NB4 (cell line): ENCODE measurements around the gene GPC5.

Experiments used
- CTCF ChIP-seq: IDR thresholded peaks from one replicate; pipeline ENCODE4 v1.5.1; 2012; ENCODE audit warnings: low read depth, low read length
- MYC ChIP-seq: IDR thresholded peaks from 2 replicates; pipeline ENCODE4 v1.6.1; 2011; ENCODE audit warnings: low read depth, low read length
- POLR2A ChIP-seq: IDR thresholded peaks from 2 replicates; pipeline ENCODE4 v1.6.1; 2011; ENCODE audit warnings: mild to moderate bottlenecking; ENCODE audit not compliant: insufficient read length; ENCODE audit errors: extremely low read depth

GRCh38 chr13:92668157-92668556 is 1269.7 kb downstream of the GPC5 start:
- TF ChIP-seq CTCF (no peak), POLR2A (no peak), MYC (no peak)
